ENCODE results near the gene CLASP1.
"Not testable (repeated sequence)": the region's sequence is repeated elsewhere in the genome, so short reads cannot be mapped to it uniquely, and the experiment has no call there.

CLASP1 gene

GRCh38 chr2:121475811-121476571 lies 173.3 kb downstream of the CLASP1 start:
- no peak for DNase-seq (ENCODE audit: low read depth in 2 of 2)

- no peak for DNase-seq (ENCODE audit: low read depth in 2 of 2)
These were observed 175.8 kb downstream of the CLASP1 start for GRCh38 chr2:121473512-121473911.

- no peak for DNase-seq (ENCODE audit: low read depth in 2 of 2)
These were observed 176.7 kb downstream of the CLASP1 start for GRCh38 chr2:121472470-121472993.

DNA sequence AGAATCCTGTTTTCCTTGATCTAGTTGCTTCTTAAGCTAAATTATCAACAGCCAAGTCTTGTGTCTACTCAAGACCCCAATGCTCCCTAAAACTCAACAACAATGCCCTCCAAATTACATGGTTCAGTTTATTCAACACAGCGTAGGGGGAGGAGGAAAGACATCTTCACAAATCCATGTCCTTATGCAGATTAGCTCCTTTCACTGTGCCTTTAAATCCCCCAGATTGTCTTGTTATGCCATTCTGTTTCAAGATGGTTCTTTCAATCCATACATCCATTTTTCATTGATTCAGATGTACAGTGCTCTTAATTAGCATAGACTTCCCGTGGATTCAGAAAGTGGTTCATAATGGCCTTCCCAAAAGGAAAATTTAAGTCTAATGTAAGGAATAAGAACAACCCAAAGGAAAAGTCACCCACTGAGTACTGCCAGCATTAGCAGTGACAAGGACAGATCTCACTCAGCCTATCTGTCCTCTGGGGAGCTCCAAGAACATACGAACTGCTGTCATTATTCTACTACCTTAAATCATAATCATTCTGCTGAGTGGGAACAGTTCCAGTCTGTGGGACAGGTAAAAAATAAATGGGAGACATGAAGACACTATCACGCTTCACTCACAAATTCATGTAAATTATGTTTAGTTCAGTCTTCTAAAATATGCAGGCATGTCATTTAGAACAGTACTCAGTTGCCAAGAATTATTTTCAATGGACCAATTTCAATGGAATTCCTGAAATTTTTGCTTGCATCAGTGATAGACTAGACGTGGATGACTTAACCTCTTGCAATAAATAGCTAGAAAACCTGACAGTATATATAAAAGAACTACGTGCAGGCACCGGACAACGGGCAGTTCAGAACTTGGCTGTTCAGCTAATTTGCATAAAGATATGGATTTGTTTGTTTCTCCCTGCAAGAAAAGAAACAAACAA lies 177.5 kb downstream of the CLASP1 start:
- DNase-seq (ENCODE audit: low read depth in 2 of 2), result no peak

- DNase-seq (ENCODE audit: low read depth in 2 of 2), result no peak
These were observed 178.3 kb downstream of the CLASP1 start for GRCh38 chr2:121470917-121471316.

DNA sequence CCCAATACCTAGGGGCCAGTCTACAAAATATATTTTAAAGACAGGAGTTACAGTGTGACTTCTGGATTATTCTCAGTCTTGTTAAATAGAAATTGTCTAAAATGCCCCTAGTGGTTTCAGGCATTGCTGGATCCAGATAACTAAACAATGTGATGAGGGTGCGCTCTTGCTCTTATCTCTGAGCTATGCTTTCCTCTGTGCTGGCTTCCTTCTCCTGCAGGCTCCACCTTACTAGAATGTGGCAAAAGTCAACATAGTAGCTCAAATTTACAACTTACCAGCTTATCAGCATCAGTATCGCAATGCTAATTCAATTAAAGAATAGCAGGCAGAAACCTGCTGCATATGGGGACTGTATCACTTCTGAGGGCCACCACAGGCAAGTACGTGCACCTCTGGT lies 179.9 kb downstream of the CLASP1 start:
- no peak for DNase-seq (ENCODE audit: low read depth in 2 of 2)

GRCh38 chr2:121468936-121469335 lies 180.3 kb downstream of the CLASP1 start:
- no peak for DNase-seq (ENCODE audit: low read depth in 2 of 2)

DNA sequence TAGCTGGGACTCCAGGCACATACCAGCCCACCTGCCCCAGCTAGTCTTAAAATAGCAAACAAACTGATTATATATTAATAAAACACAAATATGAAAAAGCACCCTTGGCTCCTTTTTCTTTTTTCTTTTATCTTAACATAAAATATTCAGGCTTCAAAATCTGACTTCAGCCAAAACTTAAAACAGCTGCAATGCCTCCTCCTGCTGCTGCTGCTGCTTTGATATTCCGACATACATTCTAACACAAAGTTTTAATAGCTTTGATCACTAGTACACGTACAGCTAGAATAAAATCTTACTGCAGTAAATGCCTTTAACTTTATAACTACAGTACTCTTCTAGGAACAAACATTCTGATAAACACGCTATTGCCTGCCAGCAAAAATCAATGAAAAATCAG lies 190.0 kb downstream of the CLASP1 start:
- no peak for DNase-seq (ENCODE audit: low read depth in 2 of 2)

GRCh38 chr2:121456325-121456724 lies 192.9 kb downstream of the CLASP1 start:
- DNase-seq (ENCODE audit: low read depth in 2 of 2), result no peak

GRCh38 chr2:121455446-121455845 lies 193.8 kb downstream of the CLASP1 start:
- DNase-seq (ENCODE audit: low read depth in 2 of 2), result no peak

DNA sequence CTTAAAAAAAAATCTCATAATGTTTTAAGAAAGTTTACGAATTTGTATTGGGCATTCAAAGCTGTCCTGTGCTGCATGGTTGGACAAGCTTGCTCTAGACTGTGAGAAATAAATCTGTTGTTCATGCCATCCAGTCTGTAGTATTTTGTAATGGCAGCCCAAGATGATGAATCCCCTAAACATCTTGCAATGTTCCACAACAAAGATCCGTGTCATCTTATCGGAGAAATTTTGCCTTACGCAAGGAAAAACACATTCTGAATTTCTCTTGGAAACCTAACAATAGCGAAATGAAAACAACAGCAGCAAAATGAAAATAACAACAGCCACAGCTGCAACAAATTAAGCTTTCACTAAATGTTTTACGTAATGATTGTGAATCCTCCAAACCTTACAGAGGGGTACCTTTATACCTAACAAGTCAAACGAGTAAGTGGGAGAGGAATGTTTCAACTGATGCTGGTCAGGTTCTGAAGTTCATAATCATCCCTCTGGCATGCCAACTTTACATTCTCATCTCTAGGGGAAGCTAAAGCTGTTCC lies 194.6 kb downstream of the CLASP1 start:
- no peak for DNase-seq (ENCODE audit: low read depth in 2 of 2)

DNA sequence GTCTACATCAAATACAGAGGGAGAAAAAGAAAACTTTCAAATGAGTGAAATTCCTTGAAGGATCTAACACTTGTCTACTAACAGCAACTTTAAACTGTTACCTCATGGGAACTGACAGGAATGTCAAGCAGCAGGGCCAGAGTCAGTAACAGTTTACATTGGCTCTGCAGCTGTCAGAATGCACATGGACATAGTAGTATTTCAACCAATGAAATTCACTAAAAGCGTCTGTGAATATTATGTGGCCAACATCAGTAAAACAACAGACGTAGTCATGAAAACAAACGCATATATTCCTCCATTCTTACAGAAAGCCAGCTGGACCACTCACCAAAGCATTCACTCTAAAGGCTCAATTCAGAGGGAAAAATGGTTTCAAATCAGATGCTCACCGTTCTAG lies 197.9 kb downstream of the CLASP1 start:
- DNase-seq (ENCODE audit: low read depth in 2 of 2), result no peak

- DNase-seq (ENCODE audit: low read depth in 2 of 2), result no peak
These were observed 199.0 kb downstream of the CLASP1 start for GRCh38 chr2:121450301-121450700.

- no peak for DNase-seq (ENCODE audit: low read depth in 2 of 2)
These were observed 202.5 kb downstream of the CLASP1 start for GRCh38 chr2:121446647-121447241.

GRCh38 chr2:121442889-121443288 lies 206.4 kb downstream of the CLASP1 start:
- DNase-seq (ENCODE audit: low read depth in 2 of 2), result no peak

- not testable (repeated sequence) for DNase-seq (ENCODE audit: low read depth in 2 of 2)
These were observed 211.0 kb downstream of the CLASP1 start for GRCh38 chr2:121438290-121438689.

DNA sequence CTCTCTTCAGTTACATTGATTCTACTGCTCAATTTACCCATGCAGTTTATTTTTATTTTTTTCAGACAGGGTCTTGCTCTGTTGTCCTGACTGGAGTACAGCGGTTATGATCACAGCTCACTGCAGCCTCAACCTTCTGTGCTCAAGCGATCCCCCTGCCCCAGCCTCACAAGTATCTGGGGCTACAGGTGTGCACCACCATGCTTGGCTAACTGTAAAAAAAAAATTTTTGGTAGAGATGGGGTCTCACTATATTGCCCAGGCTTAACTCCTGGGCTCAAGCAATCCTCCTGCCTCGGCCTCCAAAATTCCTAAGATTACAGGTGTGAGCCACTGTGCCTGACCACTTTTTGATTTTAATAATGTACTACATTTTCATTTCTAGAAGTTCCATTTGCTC lies 212.3 kb downstream of the CLASP1 start:
- no peak for DNase-seq (ENCODE audit: low read depth in 2 of 2)

GRCh38 chr2:121435790-121436189 lies 213.5 kb downstream of the CLASP1 start:
- DNase-seq (ENCODE audit: low read depth in 2 of 2), result no peak

DNA sequence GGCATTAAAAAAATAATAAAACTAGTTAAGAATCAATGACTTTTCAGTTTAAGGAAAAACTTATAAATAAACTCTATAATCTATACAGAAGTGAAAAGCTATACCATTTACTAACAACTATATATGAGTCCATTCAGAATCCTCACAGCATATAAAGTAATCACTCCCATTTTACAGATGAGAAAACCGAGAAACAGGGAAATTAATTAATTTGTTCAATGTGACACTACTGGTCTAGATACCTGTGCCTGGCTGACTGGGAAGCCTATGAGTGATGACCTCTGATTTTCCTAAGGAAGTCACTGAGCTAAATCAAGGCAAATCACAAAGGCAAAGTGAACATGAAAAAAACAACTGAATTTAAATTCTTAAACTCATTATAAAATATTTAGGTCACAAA lies 218.0 kb downstream of the CLASP1 start:
- no peak for DNase-seq (ENCODE audit: low read depth in 2 of 2)

DNA sequence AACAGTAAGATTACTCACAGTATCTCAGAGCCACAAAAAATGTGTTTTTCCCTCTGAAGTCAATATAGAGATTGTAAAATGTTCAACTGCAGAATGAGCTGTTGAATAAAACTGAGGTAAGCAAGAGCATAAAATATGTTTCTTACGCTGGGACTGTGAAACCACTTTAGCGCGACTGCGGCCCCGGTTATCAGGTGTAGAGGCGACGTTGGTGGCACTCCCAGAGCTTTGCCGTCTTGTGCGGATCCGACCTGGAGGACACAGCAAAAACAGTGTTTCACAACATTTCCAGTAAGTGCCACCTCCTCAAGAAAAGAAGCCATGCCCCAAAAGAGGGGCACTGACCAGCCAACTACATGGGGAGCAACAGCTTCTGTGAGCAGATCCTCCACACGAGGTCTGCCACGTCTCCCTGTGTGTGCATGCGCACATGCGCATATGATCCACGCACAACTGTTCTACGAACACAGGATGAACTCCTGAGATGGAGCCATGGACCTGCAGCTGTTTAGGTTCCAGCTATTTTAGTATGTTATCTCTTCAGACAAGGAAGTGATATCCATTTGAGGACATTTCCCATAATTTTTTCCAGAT lies 219.2 kb downstream of the CLASP1 start:
- no peak for DNase-seq (ENCODE audit: low read depth in 2 of 2)

DNA sequence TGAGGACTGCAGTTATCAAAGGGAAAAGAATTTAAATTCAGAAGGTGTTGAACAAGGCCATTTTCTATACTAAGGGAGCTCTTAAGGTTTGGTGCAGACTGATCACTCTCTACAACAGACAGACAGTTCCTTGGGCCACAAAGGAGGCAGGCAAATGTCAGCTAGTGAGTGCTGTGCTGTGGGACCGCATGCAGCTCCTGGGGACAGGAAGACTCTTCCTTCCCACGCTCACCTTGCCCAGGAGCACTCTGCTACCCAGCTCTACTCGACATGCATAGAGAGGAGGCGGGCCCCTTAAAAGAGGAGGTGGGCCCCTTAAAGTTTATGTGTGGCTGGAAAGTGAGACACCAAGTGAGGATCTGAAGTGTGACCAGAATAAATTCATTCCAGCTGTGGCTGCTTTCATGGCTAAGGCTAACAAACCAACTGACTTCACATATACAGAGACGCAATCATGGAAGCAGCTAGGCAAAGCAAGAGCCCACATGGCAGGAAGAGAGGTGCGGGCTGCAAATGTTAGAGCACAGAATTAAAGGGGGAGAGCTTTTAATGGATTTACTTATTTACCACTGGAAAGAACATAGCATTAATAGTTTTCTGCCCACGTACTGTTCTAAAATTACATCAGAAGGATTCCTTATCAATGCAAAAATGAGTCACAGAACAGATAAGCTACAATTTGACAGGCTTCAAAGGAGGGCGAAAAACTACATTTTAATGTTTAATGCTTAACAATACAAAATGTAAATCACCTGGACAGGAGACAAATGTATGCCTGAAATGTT lies 220.0 kb downstream of the CLASP1 start:
- DNase-seq (ENCODE audit: low read depth in 2 of 2), result no peak

All from stimulated activated CD4-positive, alpha-beta T cell treated with anti-CD3 and anti-CD28 coated beads, Interleukin-1b, Interleukin-23, amount 100 ng/mL, for 1 hour (primary cell).